Activated CD8-positive, alpha-beta memory T cell treated with anti-CD3 and anti-CD28 coated beads, Interleukin-2, amount 50 U/mL, for 1 hour (primary cell): ENCODE data around the gene GRAMD2B.
"Not testable (repeated sequence)": the region's sequence is repeated elsewhere in the genome, so short reads cannot be mapped to it uniquely, and the experiment has no call there.

ENCODE experiments used
- DNase-seq: peaks from one replicate; pipeline ENCODE4 v3.0.0-alpha.2; 2020; ENCODE audit errors: extremely low read depth

GRAMD2B gene

DNA sequence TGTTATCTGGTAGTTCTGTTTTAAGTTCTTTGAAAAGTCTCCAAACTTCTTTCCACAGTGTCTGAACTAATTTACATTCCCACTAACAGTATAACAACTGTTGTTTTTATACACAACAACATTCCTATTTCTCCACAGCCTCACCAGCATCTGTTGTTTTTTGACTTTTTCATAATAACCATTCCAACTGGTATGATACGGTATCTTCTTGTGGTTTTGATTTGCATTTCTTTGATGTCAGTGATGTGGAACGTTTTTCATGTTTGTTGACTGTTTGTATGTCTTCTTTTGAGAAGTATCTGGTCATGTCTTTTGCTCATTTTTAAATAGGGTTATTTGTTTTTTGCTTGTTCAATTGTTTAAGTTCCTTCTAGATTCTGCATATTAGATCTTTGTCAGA lies 12.6 kb upstream of the GRAMD2B start:
- DNase-seq, result no peak

DNA sequence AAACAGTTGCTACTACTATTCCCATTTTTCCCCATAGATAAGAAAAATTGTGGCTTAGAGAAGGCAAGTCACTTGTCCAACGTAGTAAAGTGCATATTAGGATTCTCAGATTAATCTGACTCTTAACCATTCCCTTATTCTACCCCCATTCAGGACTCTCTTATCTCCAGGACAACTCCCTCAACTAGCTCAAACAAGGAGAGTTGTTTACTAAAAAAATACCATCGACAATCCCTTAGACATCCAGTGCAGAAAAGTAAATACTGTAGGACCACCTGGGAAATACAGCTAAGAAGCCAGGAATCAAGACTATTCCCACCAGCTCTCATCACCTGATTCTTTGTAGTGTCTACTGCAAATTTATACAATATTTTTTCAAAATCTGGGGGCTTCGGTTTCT lies 9.4 kb upstream of the GRAMD2B start:
- DNase-seq, result no peak

DNA sequence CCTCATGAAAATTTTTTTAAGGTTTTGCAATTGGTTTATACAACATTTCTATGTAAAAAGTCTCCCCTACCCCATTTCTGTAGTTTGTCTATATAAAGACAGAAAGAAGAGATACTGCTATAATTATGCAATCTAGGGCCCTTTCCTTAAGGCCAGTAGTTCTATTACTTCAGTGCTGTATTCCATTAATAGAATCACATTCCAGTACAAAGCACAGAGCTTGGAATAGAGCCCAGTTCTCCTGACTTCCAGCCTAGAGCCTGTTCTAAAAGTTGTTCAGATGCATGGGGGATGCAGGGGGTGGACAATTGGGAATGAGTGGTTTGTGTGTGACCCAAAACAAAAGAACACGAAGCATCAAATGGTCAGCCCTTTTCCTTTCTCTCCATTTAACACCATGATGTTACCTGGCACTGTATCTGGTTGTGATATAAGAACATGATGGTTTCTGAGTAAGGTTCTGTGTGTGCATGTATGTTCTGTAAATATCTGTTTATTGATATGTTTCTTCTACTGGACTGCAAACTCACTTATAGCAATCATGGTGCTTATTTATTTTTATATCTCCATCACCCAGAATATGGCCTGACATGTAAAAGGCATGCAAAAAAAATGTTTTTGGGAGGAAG lies 8.2 kb upstream of the GRAMD2B start:
- no peak for DNase-seq

DNA sequence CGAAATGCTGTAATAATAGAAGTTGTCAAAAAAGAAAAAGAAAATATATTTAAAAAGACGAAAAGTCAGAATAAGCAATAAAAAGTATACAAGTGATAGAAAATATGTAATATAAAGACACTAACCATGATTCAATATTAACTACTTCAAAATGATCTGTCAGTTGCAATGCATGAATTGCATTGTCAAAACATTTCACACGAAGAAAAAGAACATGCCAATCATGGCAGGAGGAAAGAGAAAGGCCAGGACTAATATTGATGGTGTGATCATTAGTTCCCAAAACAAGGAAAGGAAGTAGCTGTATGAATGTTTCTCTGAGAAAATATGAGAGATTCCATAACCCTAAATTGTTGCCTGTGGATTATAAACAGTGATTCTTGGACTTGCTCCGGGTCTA lies 7.4 kb upstream of the GRAMD2B start:
- no peak for DNase-seq

- no peak for DNase-seq
Observed at GRCh38 chr5:126416266-126416925, 6.8 kb upstream of the GRAMD2B start.

GRCh38 chr5:126417178-126417577 lies 6.0 kb upstream of the GRAMD2B start:
- no peak for DNase-seq

- no peak for DNase-seq
Observed at GRCh38 chr5:126419102-126419501, 4.1 kb upstream of the GRAMD2B start.

DNA sequence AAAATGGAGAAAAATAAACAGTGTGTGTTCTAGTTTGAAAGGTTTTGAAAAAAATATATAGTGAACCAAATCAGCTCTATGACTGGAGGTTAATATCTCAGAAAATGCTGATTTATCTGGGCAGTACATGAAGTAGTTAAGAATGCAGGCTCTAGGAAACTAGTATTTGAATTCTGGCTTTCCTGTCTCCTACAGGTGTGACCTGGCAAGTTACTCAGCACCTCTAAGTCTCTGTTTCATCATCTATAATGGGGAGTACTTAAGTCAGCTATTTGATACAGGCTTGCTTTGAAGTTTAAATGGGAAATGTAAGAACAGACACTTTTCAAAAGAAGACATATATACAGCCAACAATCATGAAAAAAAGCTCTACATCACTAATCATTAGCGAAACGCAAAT lies 5.2 kb downstream of the GRAMD2B start:
- DNase-seq, result no peak

DNA sequence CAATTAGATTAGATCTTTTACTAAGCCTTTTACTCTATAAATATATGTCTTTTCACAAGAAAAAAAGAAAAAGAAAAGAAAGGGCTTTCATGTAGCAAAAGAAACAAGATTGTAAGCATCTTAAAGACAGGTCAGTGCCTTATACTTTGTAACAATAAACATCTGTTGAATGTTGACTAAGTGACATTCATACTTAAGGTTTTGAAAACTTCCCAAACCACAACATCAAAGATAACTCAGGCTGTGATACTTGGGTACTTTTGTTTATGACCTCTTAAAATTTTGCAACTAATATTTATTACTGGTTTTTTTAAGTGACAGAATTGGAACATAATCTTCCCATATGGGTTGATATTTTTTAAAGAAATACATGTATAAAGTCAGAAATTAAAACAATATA lies 7.4 kb downstream of the GRAMD2B start:
- DNase-seq, result no peak

DNA sequence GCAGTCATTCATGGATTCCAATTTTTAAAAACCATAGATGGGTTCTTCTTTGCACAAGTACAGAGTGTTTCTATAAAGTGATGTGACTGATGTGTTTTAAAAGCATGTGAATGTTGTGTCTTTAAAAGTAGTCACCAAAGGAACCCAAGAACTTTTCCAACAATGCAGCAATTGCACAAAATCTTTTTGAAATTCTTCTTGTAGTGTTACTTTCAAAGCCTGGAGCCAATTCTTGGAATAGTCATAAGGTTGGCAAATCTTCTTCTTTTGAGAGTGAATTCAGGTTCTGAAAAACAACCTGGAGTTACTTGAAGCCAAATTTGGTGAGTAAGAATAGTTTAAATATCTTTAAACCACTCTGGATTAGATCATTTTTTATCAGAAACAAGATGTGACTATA lies 10.5 kb downstream of the GRAMD2B start:
- DNase-seq, result no peak

GRCh38 chr5:126435261-126435660 lies 12.1 kb downstream of the GRAMD2B start:
- no peak for DNase-seq

DNA sequence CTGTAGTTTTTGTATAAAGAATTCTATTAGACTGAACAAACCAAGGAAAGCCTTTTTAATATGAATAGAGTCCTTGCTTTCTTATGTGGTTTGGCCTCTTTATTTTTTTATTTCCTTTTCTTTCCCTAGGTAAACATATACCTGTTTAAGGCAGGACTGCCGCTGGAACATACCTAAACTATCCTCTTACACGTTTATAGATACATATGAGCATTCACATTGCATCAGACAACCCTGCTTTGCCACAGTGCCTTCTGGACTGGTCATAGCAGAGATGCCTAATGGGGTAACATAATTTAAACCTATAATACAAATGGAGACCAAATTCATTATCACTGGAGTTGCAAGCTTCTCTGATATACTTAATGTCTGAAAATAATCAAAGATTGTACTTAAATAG lies 12.5 kb downstream of the GRAMD2B start:
- DNase-seq, result no peak

DNA sequence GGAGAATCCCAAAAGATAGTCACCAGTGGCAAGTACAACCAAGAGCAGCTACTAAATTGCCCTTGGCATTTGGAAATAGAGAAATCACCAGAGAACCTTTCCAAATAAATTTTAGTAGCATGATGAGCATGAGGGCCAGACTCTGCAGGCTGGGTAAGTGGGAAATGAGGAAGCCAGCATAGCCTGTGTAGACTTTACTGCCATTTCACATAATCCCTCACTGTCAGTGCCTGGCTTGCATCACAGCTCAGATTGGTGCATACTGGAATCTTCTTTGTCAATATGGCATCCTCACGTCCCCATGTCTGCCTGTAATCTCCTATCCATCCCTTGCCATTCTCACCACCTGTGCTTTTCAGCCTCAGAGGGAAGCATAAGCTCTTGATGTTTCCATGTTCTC lies 14.5 kb downstream of the GRAMD2B start:
- DNase-seq, result no peak

DNA sequence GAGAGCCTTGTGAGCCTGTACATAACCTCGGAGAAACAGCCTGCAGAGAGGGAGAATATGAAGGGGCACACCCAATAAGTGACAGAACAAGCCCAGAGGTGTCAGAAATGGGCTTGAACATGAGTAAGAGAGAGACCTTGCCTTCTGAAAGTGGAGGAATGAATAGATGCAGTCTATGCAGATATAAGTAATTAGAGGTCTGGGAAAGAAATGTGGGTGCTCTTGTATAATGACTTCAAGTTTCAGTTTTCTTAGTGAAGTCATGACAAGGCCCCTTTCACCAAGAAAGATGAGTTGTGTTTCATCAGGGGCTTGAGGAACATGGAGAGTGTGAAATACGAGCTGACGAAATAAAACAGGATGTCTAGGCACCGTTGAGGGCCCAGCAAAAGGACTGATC lies 15.1 kb downstream of the GRAMD2B start:
- no peak for DNase-seq

DNA sequence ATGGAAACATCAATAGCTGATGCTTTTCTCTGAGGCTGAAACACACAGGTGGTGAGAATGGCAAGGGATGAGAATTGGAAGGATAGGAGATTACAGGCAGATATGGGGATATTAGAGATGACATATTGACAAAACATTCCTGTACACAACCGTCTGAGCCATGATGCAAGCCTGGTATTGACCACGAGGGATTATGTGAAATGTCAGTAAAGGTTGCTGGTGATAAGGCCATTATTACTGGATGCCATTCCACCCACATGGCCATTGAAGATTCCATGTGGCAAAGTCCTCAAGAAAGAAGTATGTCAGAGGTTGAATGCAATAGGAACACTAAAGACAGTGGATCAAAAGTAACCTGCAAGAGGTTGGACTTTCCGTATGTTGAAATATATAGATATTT lies 15.7 kb downstream of the GRAMD2B start:
- no peak for DNase-seq

- not testable (repeated sequence) for DNase-seq
Observed at GRCh38 chr5:126439724-126440123, 16.5 kb downstream of the GRAMD2B start.

GRCh38 chr5:126441230-126441629 lies 18.0 kb downstream of the GRAMD2B start:
- DNase-seq, result no peak

- no peak for DNase-seq
Observed at GRCh38 chr5:126443374-126443851, 20.2 kb downstream of the GRAMD2B start.

DNA sequence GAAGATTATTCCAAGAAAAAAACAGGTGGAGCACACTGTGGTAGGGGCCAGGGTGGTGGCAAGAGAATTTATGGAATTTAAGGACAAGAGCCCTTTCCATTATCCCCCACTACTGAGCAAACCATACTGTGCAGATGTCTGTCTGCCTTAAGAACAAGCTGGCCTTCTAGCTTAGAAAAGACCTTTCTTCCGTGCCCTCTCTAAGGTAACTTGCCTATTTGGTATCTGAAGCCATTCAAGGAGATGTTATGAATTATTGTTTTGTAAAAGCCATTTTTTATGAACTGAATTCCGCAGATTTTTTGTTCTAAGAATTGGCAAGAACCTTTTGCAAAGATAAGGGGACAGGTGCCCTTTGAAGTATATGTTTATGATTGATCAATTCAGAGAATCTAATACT lies 20.9 kb downstream of the GRAMD2B start:
- no peak for DNase-seq

DNA sequence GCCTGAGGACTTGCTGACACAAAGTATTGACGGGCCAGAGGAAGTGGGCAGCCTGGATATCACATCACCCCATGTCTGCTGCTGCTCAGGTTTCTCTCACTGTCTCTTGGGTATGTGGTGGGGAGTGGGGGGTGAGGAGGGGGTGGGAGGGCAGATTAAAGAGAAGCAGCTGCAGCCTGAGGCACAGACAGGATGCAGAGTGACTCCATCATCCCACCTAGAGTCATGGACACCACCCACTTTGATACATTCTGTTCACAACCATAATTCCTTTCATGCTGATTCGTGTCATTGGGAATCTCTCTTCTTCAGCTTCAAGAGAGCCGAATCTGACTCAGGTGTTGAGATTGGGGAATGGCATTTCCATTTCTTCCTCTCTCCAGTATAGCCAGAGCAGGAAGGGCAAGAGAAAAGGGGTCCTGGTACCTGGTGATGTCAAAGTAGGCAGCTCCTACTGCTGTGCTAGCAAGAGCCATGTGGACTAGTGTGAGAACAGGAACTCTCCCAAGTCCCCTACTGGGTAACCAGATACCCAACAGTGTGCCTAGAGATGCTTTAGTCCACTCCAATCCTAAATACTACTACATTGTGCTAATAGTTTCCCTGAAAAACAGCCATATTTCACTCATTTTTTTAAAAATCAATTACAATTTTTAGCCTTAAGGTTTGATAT lies 22.4 kb downstream of the GRAMD2B start:
- DNase-seq, result no peak

- DNase-seq, result no peak
Observed at GRCh38 chr5:126446498-126447224, 23.5 kb downstream of the GRAMD2B start.

DNA sequence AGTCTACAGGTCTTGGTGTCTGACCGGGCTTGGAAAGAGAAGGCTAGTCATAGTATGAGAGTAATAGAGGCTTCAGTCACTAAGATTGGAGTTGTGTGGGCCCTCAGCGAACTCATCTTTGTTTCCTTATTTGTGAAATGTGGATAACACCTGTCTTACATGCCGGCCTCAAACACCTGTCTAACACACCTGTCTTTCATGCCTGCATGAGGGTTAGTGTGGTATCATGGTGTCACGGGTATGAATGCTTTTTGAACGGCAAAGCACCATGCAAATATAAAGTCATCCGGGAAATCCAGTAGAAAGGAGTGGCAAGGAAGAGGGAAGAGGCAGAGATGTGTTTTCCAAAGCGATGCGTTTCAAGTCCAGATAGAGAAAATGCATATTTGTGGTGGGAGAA lies 25.5 kb downstream of the GRAMD2B start:
- no peak for DNase-seq
